Fibroblast of villous mesenchyme (primary cell): Measurements from ENCODE around the gene IFNA5. TPM values are rescaled to one million over a fixed set of nuclear protein-coding genes. Genes with fewer than 3 reads are reported as not detected.
A peak's percentile ranks its signal among the peaks of the same experiment; 100 is the strongest.

Experiments
- DNase-seq: peaks from one replicate; pipeline ENCODE4 v3.0.0-alpha.2; 2010; ENCODE audit warnings: low read depth
- H3K4me3 ChIP-seq: 2 replicates; pipeline ENCODE4 v1.5.1; 2011; ENCODE audit warnings: low read depth, mild to moderate bottlenecking, low read length
- total RNA-seq: library from RNA; depleted of rRNA; stranded (reverse); fragments of >200 nt; gene quantifications from 2 replicates; pipeline ENCODE4 v1.2.3, GENCODE V29; 2012
- TF ChIP-seq, protein P1 (sequence below): IDR thresholded peaks from 2 replicates; pipeline ENCODE4 v1.5.1; 2012; ENCODE audit warnings: low read depth, mild to moderate bottlenecking, low read length; ENCODE audit not compliant: insufficient read depth

IFNA5 gene
- total RNA-seq, 1 donor = under 0.01 TPM

DNA sequence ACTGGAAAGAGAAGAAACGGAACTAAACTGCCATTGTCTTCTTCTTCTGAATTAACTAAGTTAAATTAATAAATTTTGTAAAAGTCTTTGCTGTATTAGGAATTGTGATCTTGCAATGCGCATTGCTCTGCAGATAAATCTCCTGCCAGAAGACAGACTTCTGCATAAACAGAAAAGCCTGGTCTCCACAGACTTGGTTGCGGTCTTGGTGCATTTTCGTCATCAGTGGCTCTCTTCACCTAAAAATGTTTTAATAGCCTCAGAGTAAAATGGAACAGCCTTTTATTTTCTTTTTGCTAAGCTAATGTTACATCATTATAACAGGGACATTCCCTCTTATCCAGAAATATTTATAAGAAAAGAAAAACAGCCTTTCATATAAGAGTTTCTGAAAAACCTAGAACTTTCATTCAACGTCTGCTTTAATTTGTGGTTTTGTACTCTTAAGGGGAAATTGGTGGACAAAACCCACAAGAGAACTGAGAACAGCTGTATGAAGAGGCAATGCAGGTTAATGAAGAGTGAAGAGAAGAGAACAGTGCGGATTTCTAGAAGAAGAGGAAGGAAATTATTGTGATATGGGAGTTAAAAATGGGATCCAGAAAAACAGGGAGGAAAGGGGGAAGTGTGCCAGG lies 10.1 kb downstream of the IFNA5 start:
- no peak for DNase-seq
- no peak overlapping the region for H3K4me3 ChIP-seq
- TF ChIP-seq, protein P1, sequence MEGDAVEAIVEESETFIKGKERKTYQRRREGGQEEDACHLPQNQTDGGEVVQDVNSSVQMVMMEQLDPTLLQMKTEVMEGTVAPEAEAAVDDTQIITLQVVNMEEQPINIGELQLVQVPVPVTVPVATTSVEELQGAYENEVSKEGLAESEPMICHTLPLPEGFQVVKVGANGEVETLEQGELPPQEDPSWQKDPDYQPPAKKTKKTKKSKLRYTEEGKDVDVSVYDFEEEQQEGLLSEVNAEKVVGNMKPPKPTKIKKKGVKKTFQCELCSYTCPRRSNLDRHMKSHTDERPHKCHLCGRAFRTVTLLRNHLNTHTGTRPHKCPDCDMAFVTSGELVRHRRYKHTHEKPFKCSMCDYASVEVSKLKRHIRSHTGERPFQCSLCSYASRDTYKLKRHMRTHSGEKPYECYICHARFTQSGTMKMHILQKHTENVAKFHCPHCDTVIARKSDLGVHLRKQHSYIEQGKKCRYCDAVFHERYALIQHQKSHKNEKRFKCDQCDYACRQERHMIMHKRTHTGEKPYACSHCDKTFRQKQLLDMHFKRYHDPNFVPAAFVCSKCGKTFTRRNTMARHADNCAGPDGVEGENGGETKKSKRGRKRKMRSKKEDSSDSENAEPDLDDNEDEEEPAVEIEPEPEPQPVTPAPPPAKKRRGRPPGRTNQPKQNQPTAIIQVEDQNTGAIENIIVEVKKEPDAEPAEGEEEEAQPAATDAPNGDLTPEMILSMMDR = no peak

DNA sequence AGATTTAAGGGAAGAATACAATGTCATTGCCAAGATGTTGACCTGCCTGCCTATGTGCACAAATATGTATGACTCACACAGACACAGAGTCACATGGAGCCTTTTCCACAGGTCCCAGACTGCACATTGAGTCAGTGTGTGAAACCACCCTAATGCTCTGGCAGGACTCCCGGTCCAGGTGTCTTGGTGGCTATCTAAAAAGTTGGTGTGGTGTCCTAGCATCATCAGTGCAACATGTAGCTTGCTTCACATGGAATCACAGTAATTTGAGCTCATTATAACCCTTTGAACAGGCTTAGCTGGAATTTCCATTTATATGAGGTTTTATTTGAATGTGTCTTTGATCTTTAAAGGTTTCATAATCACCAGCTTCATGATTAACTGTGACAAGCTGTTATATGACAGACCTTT lies 10.7 kb downstream of the IFNA5 start:
- TF ChIP-seq, protein P1 = no peak
- DNase-seq = peak; percentile 21
- H3K4me3 ChIP-seq = no peak overlapping the region

DNA sequence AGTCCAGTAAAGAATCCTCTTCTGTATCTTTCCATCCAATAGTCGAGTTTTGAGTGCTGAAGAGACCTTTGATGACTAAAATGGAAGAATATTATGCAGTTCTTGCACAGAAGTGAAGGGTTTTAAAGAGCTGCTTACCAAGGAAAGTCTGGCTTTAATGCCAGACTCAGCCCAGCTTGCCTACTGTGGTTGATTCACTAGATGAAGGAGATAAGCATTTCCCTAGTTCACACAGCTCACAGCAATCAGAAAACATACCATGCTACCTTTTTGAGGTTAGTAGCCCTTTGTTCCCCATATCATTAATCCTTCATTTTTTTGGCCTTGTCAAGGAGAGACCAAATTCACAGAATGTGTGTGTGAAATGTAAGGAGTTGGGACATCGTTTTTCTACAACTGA lies 15.3 kb downstream of the IFNA5 start:
- TF ChIP-seq, protein P1 = no peak
- no peak for DNase-seq
- no peak overlapping the region for H3K4me3 ChIP-seq

DNA sequence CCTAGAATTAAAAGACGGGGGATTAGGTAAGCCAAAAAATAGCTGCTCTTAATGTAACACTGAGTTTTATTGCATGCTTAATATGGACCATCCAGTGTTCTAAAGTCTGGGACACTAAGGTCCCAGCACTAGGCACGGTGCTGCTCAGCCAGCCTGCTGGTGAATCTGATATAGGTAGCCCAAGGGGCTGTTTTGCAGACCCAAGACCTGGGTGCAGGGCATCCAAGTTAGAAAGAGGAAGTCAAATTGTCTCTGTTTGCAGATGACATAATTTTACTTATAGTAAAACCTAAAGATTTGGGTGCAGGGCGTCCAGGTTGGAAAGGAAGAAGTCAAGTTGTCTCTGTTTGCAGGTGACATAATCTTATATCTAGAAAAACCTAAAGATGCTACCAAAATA lies 17.8 kb downstream of the IFNA5 start:
- no peak for DNase-seq
- no peak overlapping the region for H3K4me3 ChIP-seq
- TF ChIP-seq, protein P1 = no peak

DNA sequence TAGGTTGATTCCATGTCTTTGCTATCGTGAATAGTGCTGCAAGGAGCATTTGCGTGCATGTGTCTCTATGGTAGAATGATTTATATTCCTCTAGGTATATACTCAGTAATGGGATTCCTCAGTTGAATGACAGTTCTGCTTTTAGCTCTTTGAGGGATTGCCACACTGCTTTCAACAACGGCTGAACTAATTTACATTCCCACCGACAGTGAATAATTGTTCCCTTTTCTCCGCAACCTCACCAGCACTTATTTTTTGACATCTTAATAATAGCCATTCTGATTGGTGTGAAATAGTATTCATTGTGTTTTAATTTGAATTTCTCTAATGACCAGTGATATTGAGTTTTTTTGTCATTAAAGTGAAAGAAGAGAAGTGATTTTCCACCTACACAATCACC lies 18.5 kb downstream of the IFNA5 start:
- no peak for DNase-seq
- no peak overlapping the region for H3K4me3 ChIP-seq
- TF ChIP-seq, protein P1 = no peak

DNA sequence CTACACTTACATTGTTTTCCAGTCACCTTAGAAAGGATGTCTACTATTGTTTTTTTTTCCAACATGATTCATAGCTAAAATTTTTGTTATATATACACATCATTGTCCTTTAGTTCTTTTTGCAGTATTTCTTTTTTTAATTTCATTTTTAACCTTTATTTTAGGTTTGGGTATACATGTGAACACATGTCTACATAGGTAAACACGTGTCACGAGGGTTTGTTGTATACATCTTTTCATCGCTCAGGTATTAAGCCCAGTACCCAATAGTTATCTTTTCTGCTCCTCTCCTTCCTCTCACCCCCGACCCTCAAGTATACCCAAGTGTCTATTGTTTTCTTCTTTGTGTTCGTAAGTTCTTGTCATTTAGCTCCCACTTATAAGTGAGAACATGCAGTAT lies 19.0 kb downstream of the IFNA5 start:
- DNase-seq = no peak
- TF ChIP-seq, protein P1 = no peak
- no peak overlapping the region for H3K4me3 ChIP-seq

DNA sequence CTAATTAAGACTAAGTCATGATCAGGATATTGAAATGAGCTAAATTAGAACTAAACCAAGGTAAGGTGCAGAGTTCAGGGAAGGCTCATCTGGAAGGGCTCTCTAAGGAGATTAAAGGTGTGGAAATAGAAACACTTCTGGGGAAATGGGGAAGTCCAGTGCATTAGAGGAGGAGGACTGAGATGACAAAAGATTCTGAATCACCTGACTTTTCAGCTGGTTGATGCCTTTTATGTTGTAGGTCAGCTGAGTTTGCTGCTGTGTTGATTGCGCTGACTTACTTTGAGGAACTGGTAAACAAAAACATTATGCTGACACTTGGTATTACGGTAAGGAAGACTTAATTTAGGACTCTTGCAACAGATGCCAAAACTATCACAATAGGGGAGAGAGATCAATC lies 23.8 kb downstream of the IFNA5 start:
- H3K4me3 ChIP-seq = no peak overlapping the region
- TF ChIP-seq, protein P1 = no peak
- no peak for DNase-seq
